Stimulated activated CD4-positive, alpha-beta T cell treated with anti-CD3 and anti-CD28 coated beads, Interleukin-15, amount 100 ng/mL, for 48 hours (primary cell): ENCODE data around the gene CASQ2.

Experiments
- DNase-seq, 2 donors: peaks; one replicate each; pipeline ENCODE4 v3.0.0-alpha.2; 2020; ENCODE audit warnings: low read depth in 2 of 2

CASQ2 gene

DNA sequence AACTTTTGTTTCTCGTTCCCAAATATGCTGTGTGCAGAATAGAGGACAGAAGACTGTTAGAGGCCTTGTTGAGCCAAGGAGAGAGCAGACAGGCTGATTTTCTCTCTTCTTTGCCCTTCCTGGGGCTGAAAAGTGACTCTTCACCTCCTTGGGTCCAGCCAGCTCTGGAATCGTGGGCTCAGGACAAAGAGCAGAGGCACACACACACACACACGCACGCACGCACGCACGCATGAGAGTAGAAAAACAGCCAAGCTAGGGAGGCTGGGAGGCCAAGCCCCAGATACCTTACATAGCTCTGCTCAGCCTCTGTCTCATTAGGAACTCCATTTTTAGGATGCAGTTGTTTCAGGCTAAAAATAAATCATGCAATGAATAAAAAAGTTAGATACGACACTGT, at the start of gene CASQ2:
Gene CASQ2, minus strand, starts transcription at position 166 of the 400 bp plus-strand sequence. CDS start 173 bp downstream, outside the sequence.
- DNase-seq, result no peak

- no peak for DNase-seq
Measured at GRCh38 chr1:115815694-115816093, 47.2 kb upstream of the CASQ2 start.

DNA sequence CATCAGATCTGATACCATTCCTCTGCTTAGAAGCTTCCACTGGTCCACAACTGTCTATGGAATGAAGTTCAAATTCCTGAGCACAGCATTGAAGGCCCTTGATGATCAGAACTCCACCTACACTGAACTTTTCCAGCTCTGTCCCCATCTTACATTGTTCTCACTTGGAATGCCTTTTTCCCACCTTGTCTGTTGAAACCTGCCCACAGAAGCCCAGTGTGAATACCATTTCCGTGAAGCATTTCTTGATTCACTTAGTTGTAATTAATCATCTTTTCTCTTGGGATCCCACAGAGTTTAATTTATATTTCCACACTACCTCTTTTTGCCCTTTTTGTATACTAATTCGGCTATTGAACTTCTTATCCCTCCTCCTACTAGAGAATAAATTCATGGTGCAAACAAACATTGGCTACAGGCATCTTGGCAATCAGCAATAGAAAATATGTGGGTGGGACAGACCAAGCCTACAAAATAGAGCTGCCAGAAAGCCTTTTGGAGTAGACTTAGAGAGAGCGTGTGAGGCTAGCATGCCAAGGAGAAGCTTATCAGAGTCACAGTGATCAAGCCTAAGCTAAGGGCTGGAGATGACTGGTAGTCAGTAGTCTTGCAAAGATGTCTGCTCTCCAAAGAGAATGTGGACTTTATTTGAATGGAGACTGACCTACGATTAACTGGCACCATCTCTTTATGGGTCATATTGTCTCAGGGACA, 46.3 kb upstream of the CASQ2 start:
- DNase-seq, result no peak

DNA sequence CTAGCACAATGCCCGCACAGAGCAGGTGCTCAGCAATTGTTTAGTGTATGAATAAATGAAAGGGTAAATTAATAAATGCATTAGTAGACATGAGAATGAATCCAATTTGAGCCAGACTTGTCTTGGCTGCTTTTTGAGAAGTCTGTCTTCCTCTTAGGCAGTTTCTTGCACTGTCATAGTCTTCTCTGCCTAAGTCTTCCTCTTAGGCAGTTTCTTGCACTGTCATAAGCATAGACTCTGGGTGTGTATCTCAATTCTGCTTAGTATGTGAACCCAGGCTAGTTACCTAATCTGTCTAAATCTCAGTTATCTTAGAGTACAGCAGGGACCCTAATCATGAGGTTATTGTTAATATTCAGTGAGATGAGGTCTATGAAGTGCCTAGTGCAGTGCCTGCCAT, 45.2 kb upstream of the CASQ2 start:
- DNase-seq, result no peak

DNA sequence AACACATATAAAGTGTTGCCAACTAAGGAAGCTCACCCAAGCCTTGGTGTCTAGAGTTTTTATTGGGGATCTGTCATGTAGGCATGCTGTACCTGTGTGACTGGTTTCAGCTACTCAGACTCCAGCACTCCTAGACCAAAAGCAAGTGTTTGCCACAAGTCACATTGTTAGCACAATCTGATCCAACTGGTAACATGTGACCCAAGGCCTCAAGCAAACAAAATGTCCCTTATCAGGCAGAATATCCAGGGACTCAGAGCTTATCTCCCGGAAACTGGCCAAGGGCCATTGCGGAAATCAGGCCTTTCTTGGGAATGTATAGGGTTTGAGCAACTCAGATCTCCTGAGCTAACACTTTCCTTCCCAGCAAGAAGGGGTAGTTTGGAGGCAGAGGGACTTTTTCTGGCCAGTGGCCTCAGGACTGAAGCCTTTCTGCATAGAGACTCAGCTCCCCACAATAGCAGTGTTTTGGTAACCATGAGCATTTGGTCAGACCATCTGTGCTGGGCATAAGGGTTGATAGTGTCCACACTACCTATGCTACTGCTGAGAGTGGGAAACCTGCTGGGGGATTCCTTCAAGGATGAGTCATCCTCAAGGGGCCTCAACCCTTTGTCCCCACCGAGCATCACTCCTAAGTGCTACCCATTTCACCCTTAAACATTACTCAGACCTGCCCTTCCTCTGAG, 42.8 kb upstream of the CASQ2 start:
- no peak for DNase-seq

GRCh38 chr1:115810609-115811008, 42.1 kb upstream of the CASQ2 start:
- no peak for DNase-seq

DNA sequence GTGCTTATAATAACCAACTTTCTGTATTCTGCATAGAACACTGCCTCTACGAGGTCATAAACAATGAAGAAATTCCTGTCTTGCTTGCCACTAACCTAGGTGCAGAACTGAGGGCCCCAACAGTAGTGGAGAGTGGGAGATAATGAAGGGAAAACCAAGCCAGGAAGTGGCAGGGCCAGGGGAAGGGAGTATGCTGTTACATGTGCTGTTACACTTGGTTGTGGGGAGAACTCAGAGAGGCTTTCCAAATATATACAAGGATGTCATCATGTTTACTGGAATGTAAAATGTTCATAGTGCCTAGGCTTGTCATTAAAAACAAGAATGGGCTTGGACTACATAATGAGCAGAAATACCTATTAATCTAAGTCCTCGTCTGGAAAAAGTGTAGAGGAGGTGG, 41.3 kb upstream of the CASQ2 start:
- no peak for DNase-seq

GRCh38 chr1:115809076-115809475, 40.6 kb upstream of the CASQ2 start:
- DNase-seq, result no peak

- DNase-seq, result no peak
Measured at GRCh38 chr1:115807723-115808122, 39.2 kb upstream of the CASQ2 start.

DNA sequence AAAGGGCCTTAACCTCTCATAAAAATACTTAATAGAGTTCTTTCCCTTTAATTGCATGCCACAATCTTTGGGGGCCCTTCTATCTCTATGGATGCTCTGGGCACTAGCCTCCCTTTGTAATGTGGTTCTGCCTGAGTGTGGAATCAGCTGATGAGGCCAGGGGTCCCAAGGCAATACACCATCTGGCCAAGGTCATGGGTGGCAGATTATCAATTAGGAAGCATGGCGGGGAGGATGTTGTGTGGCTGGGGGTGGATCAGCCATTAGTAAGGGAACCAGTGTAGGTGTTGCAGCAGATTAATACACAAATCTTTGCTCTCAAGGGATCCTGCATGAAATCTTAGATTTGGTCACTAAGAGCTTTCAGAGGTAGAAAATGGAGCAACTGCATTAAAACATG, 37.1 kb upstream of the CASQ2 start:
- no peak for DNase-seq

GRCh38 chr1:115802416-115802815, 33.9 kb upstream of the CASQ2 start:
- DNase-seq, result no peak

GRCh38 chr1:115797486-115797885, 29.0 kb upstream of the CASQ2 start:
- no peak for DNase-seq

DNA sequence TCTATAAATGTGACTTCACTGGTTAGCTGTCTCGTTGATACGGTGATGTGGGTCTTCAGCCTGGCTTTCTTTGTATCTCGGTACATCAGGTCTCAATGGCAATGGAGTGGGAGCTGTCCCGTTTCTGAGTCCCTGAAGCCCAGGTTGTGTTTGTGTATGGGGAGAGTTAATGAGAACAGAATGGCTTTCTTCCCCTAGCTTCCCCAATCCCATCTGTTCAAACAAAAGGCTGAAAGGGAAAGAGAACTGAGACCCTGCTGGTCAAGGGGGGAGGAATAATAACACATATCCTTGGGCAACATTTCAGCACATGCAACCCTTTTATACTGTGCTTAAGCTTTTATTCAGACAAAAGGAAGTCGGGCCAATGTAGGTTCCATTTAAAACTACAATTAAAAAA, 28.4 kb upstream of the CASQ2 start:
- no peak for DNase-seq

- DNase-seq, result no peak
Measured at GRCh38 chr1:115796036-115796435, 27.5 kb upstream of the CASQ2 start.

GRCh38 chr1:115794976-115795639, 26.6 kb upstream of the CASQ2 start:
- DNase-seq, result no peak

DNA sequence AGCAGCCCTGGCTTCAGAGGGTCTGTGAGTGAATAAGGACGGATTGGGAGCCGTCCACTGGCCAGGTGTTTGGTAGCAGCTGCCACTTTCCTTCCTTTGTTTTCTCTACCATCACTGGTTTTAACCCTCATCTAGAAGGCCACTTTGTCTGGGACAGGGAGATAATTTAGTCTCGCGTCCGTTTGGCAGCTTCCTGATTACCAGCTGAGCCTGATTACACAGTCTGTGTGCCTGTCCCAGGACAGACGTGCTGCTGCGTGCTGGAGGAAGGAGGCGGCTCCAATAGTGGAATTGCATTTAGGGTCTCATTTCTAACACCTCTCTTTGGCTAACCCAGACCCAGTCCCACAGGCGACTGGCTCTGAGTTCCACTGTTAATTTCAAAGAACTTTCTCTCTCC, 24.6 kb upstream of the CASQ2 start:
- DNase-seq, result no peak

DNA sequence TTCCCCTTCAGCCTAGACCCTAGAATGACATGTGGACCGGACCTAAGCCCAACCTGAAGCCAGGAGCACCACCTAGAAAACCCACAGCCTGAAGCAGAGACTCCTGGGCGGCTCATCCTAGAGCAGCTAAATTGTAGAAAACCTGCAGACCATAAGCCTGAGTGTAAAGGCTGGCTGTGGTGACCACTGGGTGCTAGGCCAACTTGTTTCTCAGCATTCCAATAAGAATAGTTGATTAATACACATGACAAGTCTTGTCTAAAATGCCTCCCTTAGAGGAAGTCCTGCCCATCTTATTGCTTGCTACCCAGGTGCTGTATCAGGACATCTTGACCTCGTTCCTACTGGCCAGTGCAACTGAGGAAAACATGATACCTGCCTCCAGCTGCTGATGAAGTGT, 23.3 kb upstream of the CASQ2 start:
- no peak for DNase-seq

DNA sequence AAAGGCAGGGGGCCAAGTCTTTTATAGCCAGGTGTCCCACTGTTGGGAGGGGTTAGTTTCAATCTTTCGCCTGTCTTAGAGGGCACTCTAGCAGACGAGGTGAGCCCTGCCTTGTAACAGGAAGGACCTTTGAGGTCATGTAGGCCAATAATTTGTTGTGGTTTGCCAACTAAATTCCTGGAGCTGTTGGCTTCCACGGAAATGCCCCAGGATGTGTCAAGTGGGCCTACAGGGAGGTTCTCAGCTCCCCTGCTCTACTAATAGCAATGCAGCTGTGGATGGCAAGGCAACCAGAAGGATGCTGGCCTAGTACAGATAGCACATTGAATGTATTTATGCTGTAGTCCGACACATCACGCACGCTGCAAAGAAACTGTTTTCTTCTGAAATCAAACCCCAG, 22.3 kb upstream of the CASQ2 start:
- no peak for DNase-seq

GRCh38 chr1:115790356-115790755, 21.8 kb upstream of the CASQ2 start:
- no peak for DNase-seq

DNA sequence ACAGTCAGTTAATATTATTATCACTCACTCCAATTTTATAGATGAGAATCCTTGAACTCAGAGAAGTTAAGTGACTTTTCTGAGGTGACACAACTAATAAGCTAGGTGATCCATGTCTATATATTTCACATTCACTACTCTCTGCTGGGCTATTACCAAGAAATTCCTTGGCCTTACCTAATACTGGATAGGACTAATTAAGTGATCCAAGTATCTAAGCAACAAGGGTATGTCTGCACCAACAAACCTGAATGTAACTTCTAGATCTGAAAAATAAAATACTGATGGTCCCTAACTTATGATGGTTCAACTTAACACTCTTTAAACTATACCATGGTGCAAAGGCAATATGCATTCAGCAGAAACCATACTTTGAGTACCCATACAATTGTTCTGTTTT, 14.8 kb upstream of the CASQ2 start:
- no peak for DNase-seq

GRCh38 chr1:115782571-115783281, 14.2 kb upstream of the CASQ2 start:
- DNase-seq, result no peak

DNA sequence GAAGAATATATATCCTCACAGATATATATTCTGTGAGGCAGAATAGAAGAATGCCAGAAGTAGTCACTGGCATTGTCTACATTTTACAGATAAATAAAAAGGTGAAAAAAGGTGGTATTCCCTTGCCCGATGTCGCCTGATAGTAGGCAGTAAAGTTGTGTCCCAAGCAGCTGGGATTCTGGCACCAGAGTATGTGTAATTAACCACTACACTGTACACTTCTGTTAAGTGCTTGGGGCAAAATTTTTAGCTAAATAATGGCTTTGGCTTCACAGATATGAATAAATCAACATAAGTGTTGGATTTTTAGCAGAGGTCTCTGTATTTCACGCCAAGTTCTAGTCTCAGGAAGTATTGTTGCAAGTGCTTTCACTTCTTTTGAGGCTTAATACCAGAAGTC, 13.3 kb upstream of the CASQ2 start:
- DNase-seq, result no peak
